ENCODE results near the gene DHX58.
"Not testable (repeated sequence)": the region's sequence is repeated elsewhere in the genome, so short reads cannot be mapped to it uniquely, and the experiment has no call there.

- TF ChIP-seq, protein P1, sequence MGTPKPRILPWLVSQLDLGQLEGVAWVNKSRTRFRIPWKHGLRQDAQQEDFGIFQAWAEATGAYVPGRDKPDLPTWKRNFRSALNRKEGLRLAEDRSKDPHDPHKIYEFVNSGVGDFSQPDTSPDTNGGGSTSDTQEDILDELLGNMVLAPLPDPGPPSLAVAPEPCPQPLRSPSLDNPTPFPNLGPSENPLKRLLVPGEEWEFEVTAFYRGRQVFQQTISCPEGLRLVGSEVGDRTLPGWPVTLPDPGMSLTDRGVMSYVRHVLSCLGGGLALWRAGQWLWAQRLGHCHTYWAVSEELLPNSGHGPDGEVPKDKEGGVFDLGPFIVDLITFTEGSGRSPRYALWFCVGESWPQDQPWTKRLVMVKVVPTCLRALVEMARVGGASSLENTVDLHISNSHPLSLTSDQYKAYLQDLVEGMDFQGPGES (IDR thresholded peaks at IDR 0.05; ENCODE audit: low read depth, low read length) = not testable (repeated sequence)
- not testable (repeated sequence) for TF ChIP-seq SIN3A (IDR thresholded peaks at IDR 0.05; ENCODE audit: borderline replicate concordance, low read depth, low read length); EZH2phosphoT487 (IDR thresholded peaks at IDR 0.05; ENCODE audit: borderline replicate concordance, low read depth); EP300 (IDR thresholded peaks at IDR 0.05; ENCODE audit: borderline replicate concordance in 1 of 2, low read depth in 1 of 2, low read length in 1 of 2); NRF1 (IDR thresholded peaks at IDR 0.05; ENCODE audit: low read depth, low read length)
Measured at GRCh38 chr17:42140690-42141089, 28.2 kb upstream of the DHX58 start.

All from SK-N-SH (cell line).